Central memory CD4-positive, alpha-beta T cell (primary cell): Measurements from ENCODE around the gene RASSF5.
A peak's percentile ranks its signal among the peaks of the same experiment; 100 is the strongest.

Experiments used
- DNase-seq: peaks from one replicate; pipeline ENCODE4 v3.0.0; 2022

RASSF5 gene

GRCh38 chr1:206498685-206499084 lies 8.6 kb upstream of the RASSF5 start:
- no peak for DNase-seq

- DNase-seq = no peak
These were observed 7.3 kb upstream of the RASSF5 start for GRCh38 chr1:206500046-206500445.

DNA sequence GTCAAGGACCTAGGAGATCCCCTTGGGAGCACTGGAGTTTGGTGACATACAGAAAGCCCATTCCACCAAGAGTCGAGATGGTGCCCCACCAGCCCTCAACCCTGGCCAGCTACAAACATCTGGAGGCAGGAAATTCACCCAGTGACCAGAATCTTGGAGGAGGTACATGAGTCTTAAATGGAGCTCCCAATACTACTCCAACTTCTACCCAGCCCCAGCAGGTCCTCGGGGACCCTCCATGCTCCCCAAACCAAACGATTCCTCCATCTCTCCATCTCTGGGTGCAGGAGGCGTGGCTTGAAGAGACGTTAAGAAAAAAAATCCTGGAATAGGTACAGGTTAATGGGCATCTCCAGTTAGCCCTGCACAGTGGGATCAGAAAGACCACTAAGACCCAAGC lies 5.5 kb upstream of the RASSF5 start:
- no peak for DNase-seq

DNA sequence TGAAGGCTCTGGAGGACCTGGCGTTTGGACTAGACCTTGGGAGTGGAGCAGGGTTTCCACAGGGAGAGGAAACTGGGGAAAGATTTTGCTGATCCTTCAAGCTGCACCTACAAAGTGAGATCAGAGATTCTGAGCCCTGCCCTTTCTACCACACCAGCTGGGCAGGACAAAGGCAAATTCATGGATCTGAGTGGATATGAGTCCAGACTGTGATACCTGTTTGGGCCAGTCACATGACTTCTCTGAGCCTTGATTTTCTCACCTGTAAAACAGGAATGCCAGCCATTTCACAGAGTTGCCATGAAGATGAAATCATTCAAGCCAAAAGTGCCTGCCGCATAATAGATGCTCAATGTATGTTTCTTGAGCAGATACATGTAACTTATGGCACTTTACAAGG lies 4.9 kb upstream of the RASSF5 start:
- DNase-seq = no peak

- no peak for DNase-seq
These were observed 4.5 kb upstream of the RASSF5 start for GRCh38 chr1:206502812-206503211.

DNA sequence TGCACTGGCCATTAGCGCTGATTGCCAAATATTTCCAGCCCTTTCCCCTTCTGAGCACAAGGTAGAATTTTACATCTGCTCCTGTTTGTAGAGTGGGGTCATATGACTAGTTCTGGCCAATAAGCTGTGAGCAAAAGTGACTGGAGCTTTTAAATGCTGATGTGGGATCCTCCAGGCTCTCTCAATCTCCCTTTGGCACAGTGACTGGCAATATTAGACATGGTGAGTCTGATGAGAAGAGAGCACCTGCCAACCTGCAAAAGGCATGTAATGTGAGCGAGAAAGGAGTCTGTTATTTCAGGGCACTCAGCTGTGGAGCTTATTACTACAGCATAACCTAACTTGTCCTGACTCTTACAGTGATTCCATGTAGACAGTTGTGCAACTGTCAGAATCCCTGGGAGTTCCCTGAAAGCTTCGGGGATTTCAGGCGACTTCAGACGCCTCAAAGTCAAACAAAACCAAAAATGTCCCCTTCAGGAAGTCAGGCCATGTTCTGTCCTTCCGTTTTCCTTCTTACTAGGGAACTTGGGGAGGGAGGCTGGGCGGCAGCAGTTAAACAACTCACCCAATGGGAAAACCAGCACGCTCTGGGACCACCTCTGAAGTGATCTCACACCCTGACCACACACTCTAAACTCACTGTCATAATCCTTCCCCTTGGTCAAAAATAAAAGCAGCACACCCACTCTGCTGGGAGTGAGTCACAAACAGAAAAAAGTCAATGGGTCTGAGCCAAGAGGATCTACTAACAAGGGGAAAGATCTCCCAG lies 3.6 kb upstream of the RASSF5 start:
- no peak for DNase-seq

GRCh38 chr1:206504363-206504713 lies 3.0 kb upstream of the RASSF5 start:
- DNase-seq = no peak

DNA sequence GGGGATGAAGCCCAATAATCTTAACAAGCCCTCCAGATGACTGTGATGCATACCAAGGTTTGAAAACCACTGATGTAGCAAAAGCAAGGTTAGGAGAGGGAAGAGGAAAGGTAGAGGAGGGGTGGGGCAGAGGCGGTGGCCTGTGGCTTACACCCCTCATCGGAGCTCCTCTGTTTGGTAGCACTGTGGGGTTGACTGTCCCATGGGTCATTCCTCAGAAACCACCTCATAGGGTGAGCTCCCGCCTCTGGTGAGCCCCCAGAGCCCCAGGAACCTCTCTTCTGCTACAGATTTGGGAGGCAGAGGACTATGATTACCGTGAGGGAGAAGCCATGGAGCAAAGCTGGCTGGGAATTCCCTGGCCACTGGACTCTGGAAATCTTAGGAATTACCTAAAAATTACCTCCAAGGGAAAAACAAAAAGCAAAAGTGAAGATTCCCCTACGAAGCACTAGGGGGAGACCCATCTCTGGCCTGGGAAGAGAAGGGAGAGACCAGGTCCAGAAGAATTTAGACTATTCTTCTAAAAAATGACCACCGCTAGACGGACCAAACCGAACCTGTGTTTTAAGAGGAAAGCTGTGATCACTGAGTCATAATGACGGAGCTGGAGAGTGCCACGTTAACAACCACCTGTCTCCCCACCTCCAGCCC lies 1.5 kb upstream of the RASSF5 start:
- DNase-seq = no peak

DNA sequence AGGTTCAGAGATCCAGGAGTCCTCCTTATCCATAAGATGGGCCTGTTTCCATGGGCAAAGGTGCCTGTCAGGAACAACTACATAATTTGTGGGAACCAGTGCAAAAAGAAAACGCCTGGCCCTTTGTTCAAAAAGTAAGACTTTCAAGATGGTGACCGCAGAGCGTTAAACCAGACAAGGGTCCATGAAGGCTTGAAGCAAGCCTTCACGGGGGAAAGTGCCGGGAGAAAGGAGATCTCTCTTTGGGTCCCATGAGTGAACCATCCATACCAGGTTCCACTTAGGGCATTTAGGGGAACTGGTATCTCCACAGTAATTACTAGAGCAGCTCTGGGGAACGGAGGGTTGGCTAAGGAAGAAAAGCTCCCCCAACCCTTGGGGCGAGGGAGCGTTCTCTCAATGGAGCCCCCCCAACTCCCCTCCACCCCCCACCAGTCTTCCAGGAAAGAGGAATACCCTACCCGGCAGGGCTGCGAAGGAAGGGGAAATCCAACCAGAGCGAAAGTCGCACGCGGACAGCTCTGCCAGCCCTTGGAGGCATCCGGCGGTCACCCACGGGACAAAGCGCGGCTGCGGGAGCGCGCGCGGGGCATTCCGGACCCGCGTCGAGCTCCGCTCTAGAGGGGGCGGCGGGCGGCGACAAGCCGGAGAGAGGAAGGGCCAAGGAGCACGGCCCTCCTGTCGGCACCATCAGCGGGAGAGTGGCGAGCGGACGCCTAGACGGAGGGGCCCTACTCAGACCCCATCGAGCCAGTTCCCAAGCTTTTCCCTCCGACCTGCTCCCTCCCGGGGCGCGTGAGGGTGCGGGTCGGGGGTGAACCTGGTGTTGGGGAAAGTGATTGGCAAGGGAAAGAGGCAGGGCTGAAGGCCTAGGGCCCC lies 687 bp upstream of the RASSF5 start:
- peak; percentile 21 for DNase-seq

DNA sequence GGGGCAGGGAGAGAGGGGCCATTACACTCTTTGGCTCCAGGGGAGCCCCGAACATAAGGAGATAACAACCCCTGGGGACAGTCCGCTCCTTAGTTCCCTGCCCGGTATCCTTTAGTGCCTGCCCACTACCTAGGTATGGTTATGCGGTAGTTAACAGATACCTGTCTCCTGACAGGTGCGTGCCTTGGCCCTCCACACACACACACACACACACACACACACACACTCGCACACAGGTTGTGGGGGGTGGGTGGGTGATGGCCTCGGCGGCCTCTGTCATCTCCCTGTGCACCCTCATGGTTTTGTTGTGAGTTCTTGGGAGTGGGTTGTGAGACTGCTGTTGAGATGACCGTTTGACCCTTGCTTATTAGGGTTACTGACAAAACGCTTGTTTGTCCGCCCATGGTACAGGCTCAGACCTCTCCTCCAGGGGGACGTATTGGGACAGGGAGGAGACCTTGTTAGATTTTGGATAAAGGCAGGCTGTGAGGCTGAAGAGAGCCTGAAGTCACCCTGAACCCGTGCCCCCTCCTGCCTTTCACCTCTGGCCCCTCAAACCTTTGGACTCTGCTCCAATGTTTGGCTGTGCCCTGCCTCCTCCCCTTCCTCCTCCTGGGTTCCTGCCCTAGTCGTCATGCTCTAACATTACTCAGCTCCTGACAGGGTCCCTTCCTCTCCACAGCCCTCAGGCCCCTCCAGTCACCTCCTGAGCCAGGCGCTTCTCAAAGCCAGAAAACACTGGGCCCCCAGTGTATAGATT lies 979 bp downstream of the RASSF5 start:
- DNase-seq = no peak

GRCh38 chr1:206508956-206509355 lies 1.6 kb downstream of the RASSF5 start:
- no peak for DNase-seq

DNA sequence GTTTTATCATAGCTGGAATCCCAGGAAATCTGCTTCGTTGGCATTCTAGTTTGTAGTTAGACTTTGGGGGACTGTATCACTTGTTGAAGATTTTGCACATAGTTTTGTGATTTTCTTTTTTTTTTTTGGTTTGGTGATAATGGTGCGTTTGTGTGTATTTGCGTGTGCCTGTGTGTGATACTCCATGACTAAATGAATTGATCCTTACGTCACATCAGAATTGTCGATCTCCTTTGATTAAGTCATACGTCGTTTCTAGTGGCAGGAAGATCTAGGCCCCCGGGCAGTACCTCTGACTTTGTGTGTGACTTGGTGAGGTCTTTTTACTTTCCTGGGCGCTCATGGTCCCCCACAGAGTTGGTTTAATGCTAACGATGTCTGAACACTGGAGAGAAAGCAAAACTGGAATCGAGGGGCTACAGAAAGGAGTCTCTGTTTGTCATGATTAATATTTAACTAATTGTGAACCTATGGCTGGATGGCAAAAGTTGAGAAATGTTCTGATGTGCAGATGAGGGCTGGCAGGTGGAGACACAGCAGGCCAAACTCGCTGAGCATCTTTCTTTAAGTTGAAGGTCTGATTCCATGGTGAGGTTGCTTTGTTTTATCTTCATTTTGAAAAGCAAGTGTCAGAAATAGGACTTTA lies 2.4 kb downstream of the RASSF5 start:
- DNase-seq = no peak

GRCh38 chr1:206510371-206510770 lies 3.0 kb downstream of the RASSF5 start:
- no peak for DNase-seq

GRCh38 chr1:206511362-206512057 lies 4.2 kb downstream of the RASSF5 start:
- DNase-seq = no peak

- DNase-seq = no peak
These were observed 4.9 kb downstream of the RASSF5 start for GRCh38 chr1:206512058-206512850.

- DNase-seq = no peak
These were observed 5.5 kb downstream of the RASSF5 start for GRCh38 chr1:206512851-206513180.

DNA sequence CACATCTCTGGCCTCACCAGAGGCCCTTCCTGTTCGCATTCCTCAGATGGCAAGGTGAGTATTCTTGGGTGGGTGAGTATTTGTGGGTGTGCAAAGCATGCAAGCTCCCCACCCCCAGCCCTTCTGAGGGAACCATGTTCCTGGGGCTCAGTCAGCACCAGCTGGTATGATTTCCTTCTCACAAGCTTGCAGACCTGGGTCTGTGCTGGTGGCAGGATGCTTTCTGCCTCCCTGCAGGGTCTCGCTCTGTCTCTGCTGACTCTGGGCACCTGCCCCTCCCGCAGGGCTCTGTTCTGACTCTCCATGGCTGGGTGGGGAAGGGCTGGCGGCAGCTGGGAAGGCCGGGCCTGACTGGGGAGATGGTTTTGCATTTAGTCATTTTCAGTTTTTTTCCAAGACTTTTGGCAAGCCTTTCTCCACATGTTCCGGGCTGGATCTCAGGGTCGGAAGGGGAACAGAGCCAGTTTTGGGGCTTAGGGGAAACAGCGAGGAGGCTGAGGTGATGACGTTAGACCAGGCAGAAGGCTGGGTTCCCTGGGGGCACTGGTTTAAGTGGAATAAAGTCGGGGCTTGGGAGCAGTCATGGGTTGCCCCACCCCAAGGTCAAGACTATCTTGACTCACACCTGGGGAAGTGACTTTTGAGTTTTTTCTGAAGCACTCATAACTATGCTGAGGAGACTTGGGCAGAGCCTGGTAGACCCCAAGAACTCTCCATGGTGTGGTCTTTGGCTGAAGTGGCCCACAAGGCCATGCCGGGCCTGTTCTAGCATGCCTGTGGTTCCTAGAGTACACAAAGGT lies 6.2 kb downstream of the RASSF5 start:
- no peak for DNase-seq

- DNase-seq = no peak
These were observed 7.6 kb downstream of the RASSF5 start for GRCh38 chr1:206514813-206515387.

DNA sequence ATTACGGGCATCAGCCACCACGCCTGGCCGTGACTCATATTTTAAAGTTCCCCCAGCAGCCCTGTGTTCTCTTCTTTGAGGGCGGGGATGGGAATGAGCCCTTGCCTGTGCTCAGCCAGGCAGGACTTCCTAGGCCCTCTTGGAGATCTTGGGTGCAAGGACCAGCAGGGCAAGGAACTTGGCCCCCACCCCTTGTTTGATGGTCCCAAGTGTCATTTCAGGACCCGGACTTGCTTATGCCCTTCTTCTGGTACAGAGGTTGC lies 9.3 kb downstream of the RASSF5 start:
- no peak for DNase-seq

DNA sequence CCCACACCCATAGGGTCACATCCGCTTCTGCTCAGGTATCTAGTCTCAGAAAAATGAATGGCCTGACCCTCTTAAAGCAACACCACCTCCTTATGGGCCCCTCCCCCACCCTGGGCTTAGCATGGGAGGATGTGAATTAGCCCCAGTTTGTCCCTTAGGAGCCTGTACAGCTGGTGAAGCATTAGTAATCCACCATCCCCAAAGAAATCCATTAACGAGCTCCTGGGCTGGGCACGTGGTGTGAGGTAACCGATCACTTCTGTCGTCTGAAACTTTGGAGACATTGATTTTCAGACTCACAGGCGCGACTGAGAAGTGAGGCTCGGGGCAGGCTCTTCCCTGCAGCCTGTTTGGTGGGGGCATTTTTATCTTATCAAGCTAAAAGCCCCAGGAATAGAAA lies 10.5 kb downstream of the RASSF5 start:
- DNase-seq = no peak
